Activated naive CD4-positive, alpha-beta T cell treated with anti-CD3 and anti-CD28 coated beads, Interleukin-2, amount 50 U/mL, for 24 hours (primary cell): ENCODE data around the gene RPS2.
A peak's percentile ranks its signal among the peaks of the same experiment; 100 is the strongest.

Experiments used
- H3K27ac Mint-ChIP-seq: one replicate; pipeline ENCODE4 v1.8.0; 2021; ENCODE audit warnings: mild to moderate bottlenecking, mixed read lengths
- H3K27me3 Mint-ChIP-seq: one replicate; pipeline ENCODE4 v1.8.0; 2021; ENCODE audit warnings: mixed read lengths
- H3K36me3 Mint-ChIP-seq: one replicate; pipeline ENCODE4 v1.8.0; 2021; ENCODE audit warnings: mixed read lengths
- H3K4me1 Mint-ChIP-seq: one replicate; pipeline ENCODE4 v1.8.0; 2021; ENCODE audit warnings: mixed read lengths
- H3K4me3 Mint-ChIP-seq: one replicate; pipeline ENCODE4 v1.8.0; 2021; ENCODE audit warnings: mild to moderate bottlenecking, mixed read lengths
- H3K9me3 Mint-ChIP-seq: one replicate; pipeline ENCODE4 v1.8.0; 2021; ENCODE audit warnings: mixed read lengths

Gene RPS2

DNA sequence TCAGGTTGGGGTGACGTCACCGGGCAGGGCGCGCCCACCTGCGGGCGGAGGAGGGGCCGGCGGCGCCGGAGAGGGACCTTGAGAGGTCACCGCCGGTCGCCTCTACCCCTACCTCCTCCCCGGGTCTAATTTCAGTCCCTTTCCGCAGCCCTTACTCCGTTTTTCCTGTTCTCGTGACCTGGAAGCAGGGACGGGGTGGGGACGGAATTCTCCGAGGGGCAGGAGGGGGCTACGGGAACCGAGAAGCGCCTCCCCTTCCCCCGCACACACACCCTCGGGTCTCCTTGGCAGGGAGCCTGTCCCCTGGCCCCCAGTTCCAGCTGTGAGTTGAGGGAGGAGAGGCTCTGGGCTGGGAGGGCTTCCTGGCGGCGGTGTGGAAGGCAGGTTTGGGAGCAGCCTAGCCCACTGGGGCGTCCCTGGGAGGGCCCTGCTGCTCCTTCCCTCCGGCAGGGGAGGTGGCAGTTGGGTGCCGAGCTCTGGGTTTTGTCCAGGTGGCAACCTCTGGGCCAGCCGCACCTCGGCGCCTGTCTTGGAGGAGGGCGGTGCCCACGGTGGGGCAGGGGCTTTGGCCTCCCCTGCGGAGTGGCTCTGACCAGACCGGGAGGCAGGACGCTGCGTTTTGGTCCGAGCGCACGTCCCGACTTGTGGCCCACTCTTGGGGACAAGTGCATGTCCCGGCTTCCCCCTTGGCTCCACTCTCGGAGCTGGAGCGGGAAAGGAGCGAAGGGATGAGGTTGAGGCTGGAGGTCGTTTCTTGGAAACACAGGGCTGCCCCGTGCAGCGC, 25.9 kb upstream of the RPS2 start:
- Mint-ChIP-seq H3K9me3 (no peaks in the 10 kb centered on the region), H3K4me3 (peak overlapping the region; percentile 77), H3K27me3 (peaks cover 9% of the 10 kb centered on the region), H3K4me1 (peaks cover 21% of the 10 kb centered on the region), H3K27ac (no peak overlapping the region), H3K36me3 (peaks cover 3% of the 10 kb centered on the region)

DNA sequence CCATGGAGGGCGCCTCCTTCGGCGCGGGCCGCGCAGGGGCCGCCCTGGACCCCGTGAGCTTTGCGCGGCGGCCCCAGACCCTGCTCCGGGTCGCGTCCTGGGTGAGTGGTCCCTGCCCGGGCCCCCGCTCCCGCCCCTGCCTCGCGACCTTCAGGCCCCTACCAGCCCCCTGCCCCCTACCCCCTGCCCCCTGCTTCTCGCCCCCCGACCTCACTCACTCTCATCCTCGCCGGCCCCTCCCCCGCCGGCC, 25.4 kb upstream of the RPS2 start:
- Mint-ChIP-seq H3K27ac (no peak overlapping the region), H3K4me1 (peaks cover 24% of the 10 kb centered on the region), H3K36me3 (peaks cover 3% of the 10 kb centered on the region), H3K27me3 (peaks cover 9% of the 10 kb centered on the region), H3K9me3 (no peaks in the 10 kb centered on the region), H3K4me3 (no peak overlapping the region)

DNA sequence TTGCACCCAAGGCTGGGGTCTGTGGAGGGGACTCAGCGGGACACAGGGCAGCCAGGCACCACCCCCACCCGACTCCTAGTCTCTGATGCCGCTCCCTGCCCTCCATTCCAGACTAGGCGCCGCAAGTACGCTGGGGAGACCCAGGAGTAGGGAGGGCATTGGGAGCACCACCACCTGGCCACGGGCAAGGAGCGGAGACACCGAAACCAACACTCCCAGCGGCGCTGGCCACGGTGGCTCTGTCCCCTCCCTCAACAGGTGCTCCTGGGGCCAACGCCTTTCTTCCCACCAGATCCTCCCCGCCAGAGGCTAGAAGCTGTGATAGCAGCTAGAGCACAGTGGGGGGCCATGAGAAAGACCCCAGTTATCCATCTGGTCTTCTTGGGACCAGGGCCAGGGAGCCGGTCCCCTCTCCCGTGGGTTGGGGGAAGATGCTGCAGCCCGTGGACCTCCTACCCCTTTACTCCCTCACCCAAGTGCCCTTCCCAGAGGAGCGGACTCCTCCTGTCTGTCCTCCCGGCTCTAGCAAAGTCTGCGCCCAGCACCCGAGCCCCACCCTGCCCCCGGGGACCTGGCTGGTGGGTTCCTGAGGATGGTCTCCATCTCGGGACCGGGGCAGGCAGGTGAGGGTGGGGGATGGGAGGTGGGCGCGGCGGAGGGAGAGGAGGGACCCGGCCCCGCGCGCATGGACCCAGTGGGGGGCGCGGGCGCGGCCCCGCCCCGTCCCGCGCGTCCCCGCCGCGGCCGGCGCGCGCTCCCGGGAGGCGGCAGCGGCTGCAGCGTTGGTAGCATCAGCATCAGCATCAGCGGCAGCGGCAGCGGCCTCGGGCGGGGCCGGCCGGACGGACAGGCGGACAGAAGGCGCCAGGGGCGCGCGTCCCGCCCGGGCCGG, 24.8 kb upstream of the RPS2 start, which contains the start of gene SYNGR3:
SYNGR3 (plus strand) TSS at position 762 of the 892 bp plus-strand sequence. CDS start 133 bp downstream, outside the sequence.
- Mint-ChIP-seq H3K4me1 (peaks cover 29% of the 10 kb centered on the region), H3K4me3 (peak within 1 kb of the TSS; percentile 77), H3K27ac (no peak within 1 kb of the TSS), H3K27me3 (peaks cover 9% of the 10 kb centered on the region), H3K9me3 (no peaks in the 10 kb centered on the region), H3K36me3 (peaks cover 3% of the 10 kb centered on the region)

DNA sequence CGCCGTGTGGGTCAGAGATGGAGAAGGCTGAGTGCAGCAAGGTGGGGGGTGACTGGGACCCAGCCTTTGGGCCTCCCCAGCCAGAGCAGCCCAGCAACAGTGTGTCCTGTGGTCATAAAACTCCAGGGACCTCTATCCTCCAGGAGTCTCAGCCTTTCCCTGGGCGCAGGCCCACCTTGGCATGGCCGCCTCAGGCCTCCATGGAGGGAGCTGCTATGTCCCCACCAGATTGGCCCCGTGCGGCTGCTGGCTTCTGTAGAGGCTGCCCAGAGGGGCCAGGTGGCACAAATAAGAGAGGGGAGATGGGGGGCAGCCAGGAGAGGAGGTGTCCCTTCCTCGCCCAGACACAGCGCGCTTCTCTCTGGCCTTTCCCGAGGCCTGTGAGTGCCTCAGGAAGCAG, 22.6 kb upstream of the RPS2 start:
- Mint-ChIP-seq H3K9me3 (no peaks in the 10 kb centered on the region), H3K4me3 (no peak overlapping the region), H3K36me3 (peaks cover 3% of the 10 kb centered on the region), H3K27ac (no peak overlapping the region), H3K27me3 (peaks cover 9% of the 10 kb centered on the region), H3K4me1 (peaks cover 31% of the 10 kb centered on the region)

GRCh38 chr16:1985466-1986150, 21.0 kb upstream of the RPS2 start:
- Mint-ChIP-seq H3K27me3 (peaks cover 11% of the 10 kb centered on the region), H3K36me3 (peaks cover 3% of the 10 kb centered on the region), H3K4me1 (peaks cover 20% of the 10 kb centered on the region), H3K27ac (peak overlapping the region; percentile 30), H3K9me3 (no peaks in the 10 kb centered on the region), H3K4me3 (peak overlapping the region; percentile 80)

DNA sequence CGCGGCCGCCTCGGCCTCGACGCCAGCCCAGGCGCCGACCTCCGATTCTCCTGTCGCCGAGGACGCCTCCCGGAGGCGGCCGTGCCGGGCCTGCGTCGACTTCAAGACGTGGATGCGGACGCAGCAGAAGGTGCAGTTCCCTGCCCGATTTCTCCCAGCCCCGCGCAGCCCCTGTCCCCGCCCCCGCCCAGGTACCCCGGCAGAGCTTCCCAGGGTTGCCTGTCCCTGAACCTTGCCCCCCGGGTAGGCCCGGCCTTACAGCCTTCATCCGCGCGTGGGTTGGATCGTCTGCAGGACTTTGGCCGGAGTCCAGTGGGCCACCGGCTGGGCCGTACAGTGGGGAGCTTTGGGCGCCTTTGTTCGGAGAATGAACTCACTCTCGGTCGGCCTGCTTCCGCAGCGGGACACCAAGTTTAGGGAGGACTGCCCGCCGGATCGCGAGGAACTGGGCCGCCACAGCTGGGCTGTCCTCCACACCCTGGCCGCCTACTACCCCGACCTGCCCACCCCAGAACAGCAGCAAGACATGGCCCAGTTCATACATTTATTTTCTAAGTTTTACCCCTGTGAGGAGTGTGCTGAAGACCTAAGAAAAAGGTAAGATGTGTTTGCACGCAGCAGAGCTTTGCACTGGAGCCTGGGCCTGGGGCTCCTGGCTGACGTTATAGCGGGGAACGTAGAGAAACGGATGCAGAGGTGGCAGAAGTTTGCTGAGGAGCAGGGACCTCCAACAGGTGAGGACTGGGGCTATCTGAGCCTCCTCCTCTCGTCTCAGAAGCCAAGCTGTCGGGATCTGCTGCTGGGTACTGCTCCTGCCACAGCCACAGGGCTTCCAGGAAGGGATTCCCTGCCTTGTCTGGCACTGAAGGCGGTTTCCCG, 20.0 kb upstream of the RPS2 start:
- no peaks in the 10 kb centered on the region for H3K9me3 Mint-ChIP-seq
- H3K36me3 Mint-ChIP-seq, result peaks cover 3% of the 10 kb centered on the region
- H3K4me3 Mint-ChIP-seq, result peak overlapping the region; percentile 80
- H3K27me3 Mint-ChIP-seq, result peaks cover 11% of the 10 kb centered on the region
- H3K4me1 Mint-ChIP-seq, result peaks cover 20% of the 10 kb centered on the region
- H3K27ac Mint-ChIP-seq, result no peak overlapping the region

DNA sequence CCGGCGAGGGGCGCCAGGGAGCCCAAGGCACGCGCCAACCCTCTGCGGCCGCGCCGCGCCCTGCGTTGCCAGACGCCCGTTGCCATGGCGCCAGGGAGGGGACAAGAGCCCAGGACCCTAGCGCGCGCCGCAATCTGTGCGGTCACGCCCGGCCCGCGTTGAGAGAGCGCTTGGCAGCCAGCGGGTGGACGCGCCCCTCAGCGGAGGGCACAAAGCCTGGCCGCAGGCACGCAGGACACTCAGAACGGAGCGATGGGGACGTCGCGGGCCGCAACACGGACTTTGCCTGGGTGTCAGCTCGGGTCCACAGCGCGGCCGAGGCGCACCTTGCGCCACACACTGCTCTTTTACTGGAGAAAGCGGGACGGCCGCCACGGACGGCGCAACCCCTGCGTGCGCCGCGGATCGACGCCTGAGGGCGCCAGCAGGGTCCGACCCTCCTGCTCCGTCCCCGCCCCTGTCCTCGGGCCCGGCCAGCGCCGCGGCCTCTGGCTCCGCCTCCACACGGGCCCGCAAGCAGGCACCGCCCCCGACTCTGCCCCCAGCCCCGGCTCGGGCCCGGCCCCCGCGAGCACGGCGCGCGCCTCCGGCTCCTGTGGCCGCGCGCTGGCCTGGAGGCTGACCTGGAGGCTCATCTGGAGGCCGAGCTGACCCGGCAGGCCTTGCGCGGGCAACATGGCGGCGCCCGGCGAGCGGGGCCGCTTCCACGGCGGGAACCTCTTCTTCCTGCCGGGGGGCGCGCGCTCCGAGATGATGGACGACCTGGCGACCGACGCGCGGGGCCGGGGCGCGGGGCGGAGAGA, 19.1 kb upstream of the RPS2 start, which contains the start of gene GFER:
GFER (plus strand) TSS at position 650 of the 803 bp plus-strand sequence; CDS start at position 676, 26 bp downstream.
- Mint-ChIP-seq H3K36me3 (peaks cover 4% of the 10 kb centered on the region), H3K9me3 (no peaks in the 10 kb centered on the region), H3K4me3 (peak within 1 kb of the TSS; percentile 81), H3K4me1 (peaks cover 17% of the 10 kb centered on the region), H3K27me3 (peaks cover 5% of the 10 kb centered on the region), H3K27ac (peak within 1 kb of the TSS; percentile 55)

DNA sequence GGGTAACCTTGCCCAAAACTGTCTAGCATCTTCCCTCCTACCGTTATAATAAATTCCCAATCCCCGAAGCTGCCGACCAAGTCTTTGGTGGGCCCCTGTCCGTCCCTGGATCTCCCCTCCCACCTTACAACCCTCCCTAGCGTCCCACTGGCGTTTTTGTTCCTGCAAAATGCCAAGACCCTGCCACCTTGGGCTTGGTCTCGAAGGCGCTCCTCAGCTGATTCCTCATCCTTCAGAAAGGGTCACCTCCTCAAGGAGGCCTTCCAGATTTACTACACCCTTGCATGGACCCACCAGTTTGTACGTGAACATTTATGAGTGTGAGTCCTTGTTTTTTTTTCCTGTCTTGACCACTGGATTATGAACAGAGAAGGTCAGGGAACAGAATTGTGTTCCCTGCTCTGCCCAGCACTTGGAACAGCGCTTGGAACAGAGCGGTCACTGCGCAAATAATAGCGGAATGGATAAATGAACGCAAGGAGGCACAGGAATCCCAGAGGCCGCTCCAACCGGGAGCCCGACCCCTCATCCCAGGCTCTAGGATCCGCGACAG, 18.4 kb upstream of the RPS2 start:
- Mint-ChIP-seq H3K36me3 (peaks cover 4% of the 10 kb centered on the region), H3K4me1 (peaks cover 14% of the 10 kb centered on the region), H3K9me3 (no peaks in the 10 kb centered on the region), H3K27ac (peak overlapping the region; percentile 55), H3K27me3 (peaks cover 2% of the 10 kb centered on the region), H3K4me3 (peak overlapping the region; percentile 81)

GRCh38 chr16:1982013-1982433, 17.4 kb upstream of the RPS2 start:
- Mint-ChIP-seq H3K27ac (no peak overlapping the region), H3K27me3 (peaks cover 2% of the 10 kb centered on the region), H3K4me1 (peaks cover 14% of the 10 kb centered on the region), H3K9me3 (no peaks in the 10 kb centered on the region), H3K4me3 (no peak overlapping the region), H3K36me3 (peaks cover 7% of the 10 kb centered on the region)

- no peak within 1 kb of the TSS for H3K27ac Mint-ChIP-seq
- no peak within 1 kb of the TSS for H3K4me3 Mint-ChIP-seq
- peaks cover 2% of the 10 kb centered on the region for H3K27me3 Mint-ChIP-seq
- H3K4me1 Mint-ChIP-seq, result peaks cover 14% of the 10 kb centered on the region
- no peaks in the 10 kb centered on the region for H3K9me3 Mint-ChIP-seq
- peaks cover 5% of the 10 kb centered on the region for H3K36me3 Mint-ChIP-seq
Observed at GRCh38 chr16:1981398-1981836, 16.8 kb upstream of the RPS2 start, which contains the start of gene NOXO1. NOXO1 (minus strand) TSS chr16:1981469; CDS start chr16:1981179, 290 bp downstream.

DNA sequence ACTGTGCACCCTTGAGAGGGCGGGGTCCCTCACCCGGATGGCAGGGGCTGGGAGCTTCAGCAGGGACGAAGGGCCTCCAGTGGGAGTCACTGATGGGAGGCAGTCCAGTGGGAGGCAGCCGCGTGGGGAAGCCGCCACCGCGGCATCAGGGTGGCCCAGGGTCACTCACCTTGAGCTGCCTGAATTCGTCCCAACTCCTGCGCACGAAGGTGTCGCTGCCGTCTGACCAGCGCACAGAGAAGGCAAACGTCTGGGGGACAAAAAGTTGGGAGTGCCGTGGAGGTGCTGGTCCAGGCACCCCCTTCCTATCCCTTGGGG, 16.1 kb upstream of the RPS2 start:
- H3K36me3 Mint-ChIP-seq, result peaks cover 8% of the 10 kb centered on the region
- H3K4me3 Mint-ChIP-seq, result no peak overlapping the region
- H3K4me1 Mint-ChIP-seq, result peaks cover 14% of the 10 kb centered on the region
- H3K9me3 Mint-ChIP-seq, result no peaks in the 10 kb centered on the region
- no peak overlapping the region for H3K27ac Mint-ChIP-seq
- peaks cover 2% of the 10 kb centered on the region for H3K27me3 Mint-ChIP-seq

DNA sequence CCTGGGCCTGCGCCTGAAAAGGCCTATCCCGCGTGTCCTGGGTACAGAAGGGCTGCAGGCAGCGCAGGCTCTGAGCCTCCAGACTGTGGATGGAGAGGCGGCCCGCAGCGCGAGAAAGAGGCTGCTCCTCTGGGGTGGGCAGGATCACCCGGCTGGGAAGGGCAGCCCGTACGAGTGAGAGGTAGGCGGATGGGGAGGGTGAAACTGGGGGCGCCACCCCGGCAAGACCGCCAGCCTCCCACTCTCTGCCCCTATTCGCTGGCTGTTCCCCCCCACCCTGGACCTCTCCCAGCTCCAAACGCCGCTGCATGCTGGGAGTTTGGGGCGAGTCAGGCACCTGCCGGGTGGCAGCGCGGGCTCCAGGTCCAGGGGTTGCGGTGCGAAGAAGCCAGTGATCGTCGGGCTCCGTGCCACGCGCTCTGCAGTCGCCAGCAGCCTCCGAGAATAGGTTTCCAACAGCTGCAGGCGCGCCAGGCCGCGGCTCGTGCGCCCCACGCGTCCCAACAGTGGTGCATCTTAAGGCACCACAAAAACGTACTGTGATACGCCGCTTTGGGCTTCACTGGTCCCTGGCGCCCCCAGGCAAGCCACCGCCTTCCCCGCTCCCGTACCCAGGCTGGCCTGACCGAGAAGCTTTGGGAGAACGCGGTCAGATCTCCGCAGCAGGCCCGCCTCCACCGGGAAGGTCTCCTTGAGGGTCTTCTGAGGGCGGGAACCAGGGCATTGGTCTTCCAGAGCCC, 15.6 kb upstream of the RPS2 start:
- Mint-ChIP-seq H3K4me3 (no peak overlapping the region), H3K4me1 (peaks cover 12% of the 10 kb centered on the region), H3K9me3 (no peaks in the 10 kb centered on the region), H3K27me3 (peaks cover 2% of the 10 kb centered on the region), H3K36me3 (peaks cover 8% of the 10 kb centered on the region), H3K27ac (no peak overlapping the region)

DNA sequence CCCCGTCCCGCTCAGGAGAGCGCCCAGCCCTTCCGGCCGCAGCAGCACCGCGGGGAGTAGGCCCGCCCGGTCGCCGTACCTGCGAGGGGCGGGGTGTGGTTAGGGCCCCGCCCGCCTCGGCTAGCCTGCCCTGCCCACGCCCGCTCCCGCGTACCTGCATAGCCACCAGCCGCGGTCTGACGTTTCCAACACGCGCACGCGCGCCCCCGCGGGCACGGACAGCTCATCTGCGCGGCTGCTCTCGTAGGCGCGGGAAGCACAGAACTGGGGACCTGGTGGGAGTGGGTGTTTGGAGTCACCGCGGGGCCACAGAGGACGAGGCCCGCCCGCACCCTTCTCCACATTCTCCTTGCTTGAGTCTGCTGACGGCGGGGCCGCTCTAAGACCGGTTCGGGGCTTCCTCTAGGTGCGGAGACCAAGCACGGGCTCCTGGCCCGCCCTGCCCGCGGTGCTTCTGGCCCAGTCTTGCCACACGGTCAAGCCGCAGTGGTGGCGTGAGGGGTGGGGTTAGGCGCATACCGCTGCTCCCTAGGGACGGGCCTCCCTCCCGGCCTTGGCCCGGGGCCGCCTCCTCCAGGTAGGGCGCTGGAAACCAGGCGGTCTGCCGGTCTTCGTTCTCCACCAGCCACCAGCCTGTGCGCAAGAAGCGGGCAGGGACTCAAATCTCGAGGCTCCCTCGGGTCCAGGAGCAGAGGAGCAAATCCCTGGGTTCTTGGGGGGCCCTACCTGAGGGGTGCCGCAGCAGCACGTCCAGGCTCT, 14.8 kb upstream of the RPS2 start:
- no peaks in the 10 kb centered on the region for H3K9me3 Mint-ChIP-seq
- H3K27ac Mint-ChIP-seq, result no peak overlapping the region
- peaks cover 6% of the 10 kb centered on the region for H3K4me1 Mint-ChIP-seq
- H3K36me3 Mint-ChIP-seq, result peaks cover 11% of the 10 kb centered on the region
- H3K27me3 Mint-ChIP-seq, result peaks cover 2% of the 10 kb centered on the region
- no peak overlapping the region for H3K4me3 Mint-ChIP-seq
